ENCODE results near the gene PEX6.
A peak's percentile ranks its signal among the peaks of the same experiment; 100 is the strongest.

Gene PEX6

DNA sequence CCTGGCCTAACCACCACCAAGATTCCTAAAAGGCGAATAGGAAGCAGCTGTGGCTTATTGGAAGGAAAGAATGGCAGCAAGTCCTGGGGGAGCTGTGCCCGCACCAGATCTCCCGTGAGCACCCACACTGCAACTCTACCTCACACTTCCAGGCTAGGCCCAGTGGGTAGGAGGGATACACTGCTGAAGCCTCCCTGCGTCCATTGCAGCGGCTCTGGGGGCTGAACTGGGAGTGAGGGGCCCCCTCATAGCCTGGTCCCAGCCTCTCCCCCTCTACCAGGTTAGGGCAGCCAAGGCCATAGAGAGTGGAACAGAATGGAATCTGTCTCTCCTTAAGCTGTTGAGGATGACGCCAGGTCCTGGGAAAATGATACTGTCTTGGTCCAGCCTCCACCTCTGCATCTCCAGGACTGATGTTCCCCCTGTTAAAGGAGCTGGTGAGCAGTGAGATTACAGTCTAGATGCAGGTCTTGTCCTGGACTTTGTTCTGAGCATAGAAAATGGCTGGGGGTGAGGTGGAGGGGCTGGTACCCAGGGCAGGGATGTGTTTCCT is 38.4 kb downstream of the PEX6 start:
- no peak for DNase-seq (ENCODE audit: low read depth, low spot score)

DNA sequence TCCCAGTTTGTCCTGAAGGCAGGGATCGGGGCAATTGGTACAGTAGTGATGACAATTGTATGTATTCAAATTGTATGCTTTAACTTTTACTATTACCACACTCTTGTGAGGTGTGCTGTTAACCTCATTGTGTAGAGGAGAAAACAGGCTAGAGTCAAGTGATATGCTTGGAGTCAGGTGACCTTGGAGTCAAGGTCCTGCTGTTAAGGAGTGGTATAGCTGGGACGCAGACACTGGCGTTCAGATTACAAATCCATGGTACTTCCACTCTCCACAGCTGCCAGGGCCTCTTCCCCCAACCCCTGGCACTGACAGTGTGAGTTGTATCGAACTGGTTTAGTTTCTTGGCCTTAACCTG is 39.2 kb downstream of the PEX6 start:
- no peak for DNase-seq (ENCODE audit: low read depth, low spot score)
- no peak overlapping the region for H3K4me3 ChIP-seq (ENCODE audit: low read length)

More for the DNA sequence above, 38.4 kb downstream of the PEX6 start:
- H3K4me3 ChIP-seq (ENCODE audit: low read length) = no peak overlapping the region

DNA sequence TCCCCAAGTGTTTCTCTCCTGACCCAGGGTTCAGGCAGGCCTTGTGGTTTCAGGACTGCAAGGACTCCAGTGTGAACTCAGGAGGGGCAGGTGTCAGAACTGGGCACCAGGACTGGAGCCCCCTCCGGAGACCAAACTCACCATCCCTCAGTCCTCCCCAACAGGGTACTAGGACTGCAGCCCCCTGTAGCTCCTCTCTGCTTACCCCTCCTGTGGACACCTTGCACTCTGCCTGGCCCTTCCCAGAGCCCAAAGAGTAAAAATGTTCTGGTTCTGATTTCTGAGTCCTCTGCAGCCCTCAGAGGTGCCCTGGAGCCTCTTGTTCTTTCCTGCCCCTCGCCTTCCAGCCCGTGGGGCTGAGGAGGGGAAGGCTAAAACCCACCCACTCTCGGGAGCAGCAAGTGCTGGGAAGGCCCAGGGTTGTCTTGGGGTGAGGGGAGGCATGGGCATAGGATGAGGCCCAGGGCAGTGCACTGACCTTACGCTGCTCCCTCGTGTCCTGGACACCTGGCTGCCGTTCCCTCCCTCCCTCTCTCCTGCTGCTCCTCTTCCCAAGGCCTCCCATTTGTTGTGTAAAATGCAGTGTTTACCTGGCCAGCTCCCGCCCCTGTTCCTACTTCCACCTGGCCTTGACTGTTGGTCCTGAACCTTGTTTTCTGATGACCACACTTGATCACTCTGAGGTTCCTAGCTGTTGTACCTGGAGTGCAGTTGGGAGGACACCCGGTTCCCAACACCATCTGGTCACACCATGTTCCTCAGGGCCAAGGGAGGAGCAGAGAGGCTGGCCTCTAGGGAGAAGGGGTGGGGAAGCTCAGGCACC is 39.8 kb downstream of the PEX6 start:
- no peak overlapping the region for H3K4me3 ChIP-seq (ENCODE audit: low read length)
- DNase-seq (ENCODE audit: low read depth, low spot score) = no peak

DNA sequence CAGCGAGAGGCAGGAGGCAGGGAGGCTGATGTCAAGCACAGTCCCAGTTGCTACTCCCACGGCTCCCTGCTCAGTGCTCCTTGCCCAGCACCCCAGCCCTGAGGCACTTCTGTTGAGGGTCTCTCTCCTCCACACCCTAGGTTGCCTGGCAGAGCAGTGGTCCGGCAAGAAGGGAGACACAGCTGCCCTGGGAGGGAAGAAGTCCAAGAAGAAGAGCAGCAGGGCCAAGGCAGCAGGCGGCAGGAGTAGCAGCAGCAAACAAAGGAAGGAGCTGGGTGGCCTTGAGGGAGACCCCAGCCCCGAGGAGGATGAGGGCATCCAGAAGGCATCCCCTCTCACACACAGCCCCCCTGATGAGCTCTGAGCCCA is 40.6 kb downstream of the PEX6 start:
- no peak overlapping the region for H3K4me3 ChIP-seq (ENCODE audit: low read length)

DNA sequence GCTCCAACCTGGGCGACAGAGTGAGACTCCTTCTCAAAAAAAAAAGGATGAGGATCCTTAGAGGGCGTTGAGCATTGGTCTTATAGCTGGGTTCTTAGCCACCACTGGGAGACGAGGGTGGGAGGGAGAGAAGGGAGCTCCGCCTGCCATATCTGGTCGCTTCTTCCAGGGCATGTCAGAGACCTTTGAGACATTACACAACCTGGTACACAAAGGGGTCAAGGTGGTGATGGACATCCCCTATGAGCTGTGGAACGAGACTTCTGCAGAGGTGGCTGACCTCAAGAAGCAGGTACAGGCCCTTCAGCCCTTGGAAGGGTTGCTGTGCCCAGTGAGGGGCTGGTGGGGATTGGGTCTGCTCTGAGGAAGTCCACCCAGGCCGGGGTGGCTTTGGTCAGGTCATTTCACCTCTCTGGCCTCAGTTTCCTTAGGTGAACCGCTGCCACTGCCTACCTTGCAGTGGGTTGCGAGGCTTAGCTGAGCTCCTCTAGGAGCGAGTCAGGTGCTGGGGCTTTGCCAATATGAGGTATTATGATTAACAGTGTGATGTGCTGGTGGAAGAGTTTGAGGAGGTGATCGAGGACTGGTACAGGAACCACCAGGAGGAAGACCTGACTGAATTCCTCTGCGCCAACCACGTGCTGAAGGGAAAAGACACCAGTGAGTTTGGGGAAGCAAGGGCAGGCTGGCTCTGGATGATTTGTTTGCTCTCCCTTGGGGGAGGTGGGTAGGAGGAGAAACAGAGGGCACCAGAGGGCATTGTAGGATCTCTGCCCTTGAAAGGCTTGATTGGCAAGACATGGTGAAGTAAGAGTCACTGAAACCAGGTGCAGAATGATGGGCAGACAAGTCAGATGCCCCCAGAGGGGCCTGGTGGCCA is 41.2 kb downstream of the PEX6 start:
- H3K4me3 ChIP-seq (ENCODE audit: low read length) = no peak overlapping the region
- no peak for DNase-seq (ENCODE audit: low read depth, low spot score)

More for the DNA sequence above, 40.6 kb downstream of the PEX6 start:
- no peak for DNase-seq (ENCODE audit: low read depth, low spot score)

DNA sequence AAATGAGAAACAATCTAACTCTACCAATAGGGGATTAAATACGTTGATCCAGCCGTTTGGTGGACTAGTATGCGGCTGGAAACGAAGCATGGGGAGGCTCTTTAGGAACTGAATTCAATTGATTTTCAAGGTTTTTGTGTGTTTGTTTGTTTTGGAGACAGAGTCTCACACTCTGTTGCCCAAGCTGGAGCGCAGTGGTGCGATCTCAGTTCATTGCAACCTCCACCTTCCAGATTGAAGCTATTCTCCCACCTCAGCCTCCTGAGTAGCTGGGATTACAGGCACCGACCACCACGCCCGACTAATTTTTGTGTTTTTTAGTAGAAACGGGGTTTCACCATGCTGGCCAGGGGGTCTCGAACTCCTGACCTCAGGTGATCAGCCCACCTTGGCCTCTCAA is 42.6 kb downstream of the PEX6 start:
- H3K4me3 ChIP-seq (ENCODE audit: low read length) = no peak overlapping the region
- no peak for DNase-seq (ENCODE audit: low read depth, low spot score)

DNA sequence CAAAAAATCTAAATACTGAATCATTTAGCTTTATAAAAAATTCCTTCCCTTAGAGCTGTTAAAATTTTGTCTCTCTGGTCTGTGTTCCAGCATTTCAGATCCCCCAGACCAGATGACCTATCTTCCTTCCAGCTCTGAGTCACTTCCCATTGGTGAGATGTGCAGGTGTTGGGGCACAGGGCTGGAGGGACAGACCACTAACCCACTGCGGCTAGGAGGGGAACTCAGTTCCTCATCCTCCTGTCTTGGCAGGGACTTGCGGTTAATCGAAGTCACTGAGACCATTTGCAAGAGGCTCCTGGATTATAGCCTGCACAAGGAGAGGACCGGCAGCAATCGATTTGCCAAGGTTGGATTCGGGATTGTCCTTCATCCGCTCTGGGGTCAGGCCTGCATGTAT is 43.7 kb downstream of the PEX6 start:
- H3K4me3 ChIP-seq (ENCODE audit: low read length) = no peak overlapping the region
- DNase-seq (ENCODE audit: low read depth, low spot score) = no peak

DNA sequence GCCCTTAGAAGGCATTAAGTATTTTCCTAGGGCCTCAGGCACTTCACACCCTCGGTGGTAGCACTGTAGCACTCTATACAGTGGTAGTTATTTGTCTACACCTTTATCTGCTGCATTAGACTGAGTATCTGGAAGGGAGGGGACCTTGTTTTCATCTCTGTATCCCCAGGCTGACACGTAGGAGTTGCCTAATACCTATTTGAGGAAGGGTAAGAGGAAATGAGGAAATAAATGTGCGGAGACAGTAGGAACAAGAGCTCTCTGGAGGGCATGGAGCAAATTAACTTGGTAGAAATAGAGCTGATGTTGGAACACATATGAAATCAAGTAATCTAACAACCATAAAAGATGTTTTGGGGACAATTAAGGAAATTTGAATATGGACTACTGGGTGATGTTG is 45.8 kb downstream of the PEX6 start:
- no peak overlapping the region for H3K4me3 ChIP-seq (ENCODE audit: low read length)
- no peak for DNase-seq (ENCODE audit: low read depth, low spot score)

DNA sequence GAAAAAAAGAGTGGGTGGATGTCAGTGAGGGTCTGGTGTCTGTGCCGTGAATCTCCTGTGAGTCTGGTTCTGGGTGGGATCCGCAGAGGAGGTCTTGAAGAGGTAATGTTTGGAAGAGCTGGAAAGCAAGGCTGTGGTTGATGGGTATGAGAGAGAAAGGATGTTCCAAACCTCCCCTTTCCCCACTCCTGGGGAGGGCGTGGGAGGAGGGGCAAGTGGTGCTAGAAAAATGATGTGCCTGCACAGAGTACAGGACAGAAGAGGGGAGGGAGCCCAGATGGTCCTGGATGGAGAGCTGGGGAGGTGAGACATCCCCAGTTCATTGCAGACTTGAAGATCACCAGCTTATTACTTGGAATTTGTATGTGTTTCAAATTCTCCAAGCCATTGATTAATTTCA is 46.6 kb downstream of the PEX6 start:
- H3K4me3 ChIP-seq (ENCODE audit: low read length) = no peak overlapping the region
- DNase-seq (ENCODE audit: low read depth, low spot score) = no peak

DNA sequence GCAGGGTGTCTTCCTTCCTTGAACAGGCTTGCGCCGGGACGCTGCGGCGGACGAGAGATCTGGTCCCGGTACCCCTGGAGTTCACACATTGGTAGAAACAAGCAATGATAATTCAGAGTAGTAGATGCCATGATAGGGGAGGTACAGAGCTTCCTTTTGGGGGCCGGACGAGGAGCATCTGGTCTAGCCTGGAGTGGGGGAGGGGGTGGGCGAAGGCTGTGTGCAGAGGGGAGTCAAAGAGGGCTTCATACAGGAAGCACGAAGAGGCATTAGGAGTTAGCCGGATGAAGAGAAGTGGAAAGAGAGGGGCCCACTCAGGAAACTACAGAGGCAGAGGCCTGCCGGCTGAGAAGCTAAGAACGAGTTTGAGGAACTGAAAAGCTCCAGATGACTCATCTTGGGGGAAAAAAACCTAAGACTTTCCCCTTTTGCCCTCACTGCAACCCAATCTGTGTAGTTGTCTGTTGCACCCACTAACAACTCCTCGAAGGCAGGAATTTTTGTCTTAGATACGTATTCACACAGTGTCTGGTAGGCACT is 49.1 kb downstream of the PEX6 start:
- peak overlapping the region; percentile 94 for H3K4me3 ChIP-seq (ENCODE audit: low read length)
- peak; percentile 80 for DNase-seq (ENCODE audit: low read depth, low spot score)

DNA sequence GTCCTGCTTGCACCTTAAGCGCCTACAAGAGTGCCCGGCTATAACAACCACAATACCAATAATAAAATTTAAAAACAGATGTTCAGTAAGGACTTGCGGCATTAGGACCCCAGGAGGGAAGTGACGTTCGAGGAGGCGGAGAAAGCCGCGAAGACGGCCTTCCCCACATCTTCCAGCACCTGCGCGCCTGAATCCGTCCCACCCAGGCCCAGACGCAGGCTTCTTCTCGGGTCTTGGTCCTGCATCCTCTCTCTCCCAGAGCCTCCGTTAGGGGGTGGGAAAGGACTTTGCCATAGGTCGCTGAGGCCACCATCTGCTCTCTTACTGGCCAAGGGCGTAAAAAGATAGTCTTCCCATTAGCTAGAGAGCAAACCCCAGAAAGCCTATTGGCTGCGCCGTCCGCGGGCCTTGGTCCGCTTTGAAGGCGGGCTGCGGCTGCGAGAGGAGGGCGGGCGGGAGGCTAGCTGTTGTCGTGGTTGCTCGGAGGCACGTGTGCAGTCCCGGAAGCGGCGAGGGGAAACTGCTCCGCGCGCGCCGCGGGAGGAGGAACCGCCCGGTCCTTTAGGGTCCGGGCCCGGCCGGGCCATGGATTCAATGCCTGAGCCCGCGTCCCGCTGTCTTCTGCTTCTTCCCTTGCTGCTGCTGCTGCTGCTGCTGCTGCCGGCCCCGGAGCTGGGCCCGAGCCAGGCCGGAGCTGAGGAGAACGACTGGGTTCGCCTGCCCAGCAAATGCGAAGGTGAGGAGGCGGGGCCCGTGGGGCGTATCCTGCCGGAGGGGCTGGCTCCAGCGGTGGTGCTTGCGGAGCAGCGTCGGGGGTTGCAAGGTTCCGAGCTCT is 49.8 kb downstream of the PEX6 start, which contains the start of gene CNPY3:
Gene CNPY3 (plus strand): TSS at position 495 of the 835 bp plus-strand sequence. CDS start 91 bp downstream, at position 586.
- DNase-seq (ENCODE audit: low read depth, low spot score) = peak; percentile 100
- peak within 1 kb of the TSS; percentile 94 for H3K4me3 ChIP-seq (ENCODE audit: low read length)

DNA sequence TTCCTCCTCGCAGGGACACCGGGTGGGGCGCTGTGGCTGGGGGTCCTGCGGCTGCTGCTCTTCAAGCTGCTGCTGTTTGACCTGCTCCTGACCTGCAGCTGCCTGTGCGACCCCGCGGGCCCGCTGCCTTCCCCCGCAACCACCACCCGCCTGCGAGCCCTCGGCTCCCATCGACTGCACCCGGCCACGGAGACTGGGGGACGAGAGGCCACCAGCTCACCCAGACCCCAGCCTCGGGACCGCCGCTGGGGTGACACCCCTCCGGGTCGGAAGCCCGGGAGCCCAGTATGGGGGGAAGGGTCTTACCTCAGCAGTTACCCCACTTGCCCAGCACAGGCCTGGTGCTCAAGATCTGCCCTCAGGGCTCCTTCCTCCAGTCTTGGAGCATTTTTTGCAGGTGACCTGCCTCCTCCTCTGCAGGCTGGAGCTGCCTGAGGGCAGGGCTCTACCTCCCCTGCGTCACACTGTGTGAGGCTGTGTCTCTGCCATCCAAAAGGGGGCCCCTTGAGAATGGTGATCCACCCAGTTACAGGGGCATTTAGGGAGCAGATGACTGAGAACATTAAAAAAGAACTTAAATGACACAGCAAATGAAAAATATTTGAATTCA is 53.6 kb downstream of the PEX6 start:
- no peak overlapping the region for H3K4me3 ChIP-seq (ENCODE audit: low read length)
- no peak for DNase-seq (ENCODE audit: low read depth, low spot score)

DNA sequence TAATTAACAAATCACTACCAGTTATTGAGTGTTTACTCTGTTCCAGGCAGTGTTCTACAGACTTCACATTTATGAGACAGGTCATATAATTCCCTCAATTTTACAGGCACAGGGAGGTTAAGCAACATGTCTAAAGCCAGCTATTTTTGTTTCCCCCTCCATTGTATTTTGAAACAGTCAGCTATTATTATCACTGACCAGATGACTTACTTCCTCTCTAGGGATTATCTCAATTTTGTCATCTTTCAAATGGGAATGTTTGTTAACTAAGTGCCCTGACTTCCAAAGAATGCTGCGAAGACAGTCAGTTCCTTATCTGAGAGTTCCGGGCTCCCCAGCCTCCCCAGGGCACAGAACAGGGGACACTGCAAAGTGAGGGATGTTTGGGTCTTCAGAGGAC is 55.3 kb downstream of the PEX6 start:
- no peak overlapping the region for H3K4me3 ChIP-seq (ENCODE audit: low read length)
- no peak for DNase-seq (ENCODE audit: low read depth, low spot score)

DNA sequence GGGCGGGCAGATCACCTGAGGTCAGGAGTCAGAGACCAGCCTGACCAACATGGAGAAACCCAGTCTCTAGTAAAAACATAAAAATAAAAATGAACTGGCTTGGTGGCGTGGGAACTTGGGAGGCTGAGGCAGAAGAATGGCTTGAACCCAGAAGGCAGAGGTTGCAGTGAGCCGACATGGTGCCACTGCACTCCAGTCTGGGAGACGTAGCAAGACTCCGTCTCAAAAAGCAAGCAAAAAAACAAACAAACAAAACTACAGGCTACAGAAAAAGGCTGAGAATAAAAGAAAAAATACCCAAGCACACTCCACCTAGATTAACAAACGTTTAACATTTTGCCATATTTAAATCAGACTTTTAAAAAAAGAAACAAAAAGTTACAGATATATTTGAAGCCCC is 57.2 kb downstream of the PEX6 start:
- no peak overlapping the region for H3K4me3 ChIP-seq (ENCODE audit: low read length)
- DNase-seq (ENCODE audit: low read depth, low spot score) = no peak

DNA sequence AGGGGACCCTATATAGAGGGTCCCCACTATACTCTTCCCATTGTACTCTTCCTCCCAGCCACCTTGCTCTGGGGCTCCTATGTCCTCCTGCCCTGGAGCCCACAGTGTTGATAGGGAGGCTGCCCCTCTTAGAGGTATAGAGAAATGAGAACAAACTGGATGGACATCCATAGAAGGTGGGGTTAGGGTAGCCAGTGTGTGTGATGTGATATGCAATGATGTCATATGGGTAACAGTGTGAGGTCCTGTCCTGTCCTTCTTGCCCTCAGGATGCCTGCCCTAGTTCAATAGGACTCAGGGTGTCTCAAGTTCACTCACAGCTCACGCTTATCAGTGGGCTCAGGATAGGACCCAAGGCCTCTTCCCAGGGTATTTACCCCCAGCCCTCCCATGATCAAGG is 62.7 kb downstream of the PEX6 start:
- no peak for DNase-seq (ENCODE audit: low read depth, low spot score)

DNA sequence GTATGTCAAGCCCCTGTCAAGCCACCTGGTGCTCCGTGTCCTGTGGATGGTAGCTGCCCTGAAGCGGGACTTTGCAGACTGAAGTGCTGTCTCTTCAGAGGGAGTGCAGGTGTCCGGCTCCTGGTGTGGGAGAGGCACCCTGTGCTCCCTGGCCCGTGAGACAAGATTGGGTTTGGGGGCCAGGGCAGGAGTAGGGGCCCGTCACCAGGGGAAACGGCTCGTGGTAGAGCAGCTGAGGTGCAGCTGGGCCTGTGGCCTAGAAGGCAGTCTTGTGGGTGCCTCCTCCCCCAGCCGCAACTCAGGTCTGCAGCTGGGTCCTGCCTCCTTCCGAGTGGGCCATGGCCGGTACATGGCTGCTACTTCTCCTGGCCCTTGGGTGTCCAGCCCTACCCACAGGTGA is 63.2 kb downstream of the PEX6 start, which contains the start of gene PTCRA:
Gene PTCRA (plus strand): TSS at position 322 of the 400 bp plus-strand sequence. CDS start 17 bp downstream, at position 339.
- DNase-seq (ENCODE audit: low read depth, low spot score) = peak; percentile 71
- H3K4me3 ChIP-seq (ENCODE audit: low read length) = peak within 1 kb of the TSS; percentile 38

More for the DNA sequence above, 62.7 kb downstream of the PEX6 start:
- H3K4me3 ChIP-seq (ENCODE audit: low read length) = peak overlapping the region; percentile 38

DNA sequence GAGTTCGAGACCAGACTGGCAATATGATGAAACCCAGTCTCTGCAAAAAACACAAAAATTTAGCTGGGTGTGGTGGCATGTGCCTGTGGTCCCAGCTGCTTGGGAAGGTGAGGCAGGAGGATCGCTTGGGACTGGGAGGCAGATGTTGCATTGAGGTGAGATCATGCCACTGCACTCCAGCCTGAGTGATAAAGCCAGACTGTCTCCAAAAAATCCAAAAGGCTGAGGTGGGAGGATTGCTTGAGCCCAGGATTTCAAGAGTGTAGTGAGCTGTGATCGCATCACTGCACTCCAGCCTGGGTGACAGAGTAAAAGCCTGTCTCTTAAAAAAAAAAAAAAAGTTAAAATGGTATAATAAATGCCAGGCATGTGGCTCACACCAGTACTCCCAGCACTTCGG is 64.4 kb downstream of the PEX6 start:
- no peak for DNase-seq (ENCODE audit: low read depth, low spot score)
- H3K4me3 ChIP-seq (ENCODE audit: low read length) = no peak overlapping the region
